Measurements from ENCODE around the gene EHBP1L1.
"Not testable (repeated sequence)": the region's sequence is repeated elsewhere in the genome, so short reads cannot be mapped to it uniquely, and the experiment has no call there.

The EHBP1L1 gene

DNA sequence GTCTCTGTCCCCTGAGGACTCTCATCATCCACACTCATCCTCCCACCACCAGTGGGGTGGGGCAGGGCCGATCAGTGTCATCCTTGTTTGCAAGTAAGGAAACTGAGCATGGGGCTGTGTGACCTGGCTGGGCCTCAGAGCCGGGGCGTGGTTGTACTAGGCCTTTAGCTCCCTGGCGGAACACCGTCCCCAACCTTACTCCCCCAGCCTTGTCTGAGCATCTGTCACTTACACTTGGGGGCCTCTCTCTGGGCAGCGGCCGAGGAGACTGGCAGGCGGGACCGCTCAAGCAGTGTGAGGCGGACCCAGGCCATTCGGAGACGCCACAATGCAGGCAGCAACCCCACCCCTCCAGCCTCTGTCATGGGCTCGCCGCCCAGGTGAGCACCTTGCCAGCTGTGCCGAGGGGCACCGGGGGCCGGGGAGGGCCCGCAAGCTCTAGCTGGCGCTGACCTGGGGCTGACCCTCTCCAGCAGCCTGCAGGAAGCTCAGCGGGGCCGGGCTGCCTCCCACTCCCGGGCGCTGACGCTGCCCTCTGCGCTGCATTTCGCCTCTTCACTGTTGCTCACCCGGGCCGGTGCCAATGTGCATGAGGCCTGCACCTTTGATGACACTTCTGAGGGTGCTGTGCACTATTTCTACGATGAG lies 43.6 kb downstream of the EHBP1L1 start:
- DNase-seq, result no peak

GRCh38 chr11:65620666-65621065 lies 44.8 kb downstream of the EHBP1L1 start:
- DNase-seq, result no peak

GRCh38 chr11:65621460-65621859 lies 45.6 kb downstream of the EHBP1L1 start:
- no peak for DNase-seq

- DNase-seq, result no peak
Observed at GRCh38 chr11:65622011-65622410, 46.2 kb downstream of the EHBP1L1 start.

DNA sequence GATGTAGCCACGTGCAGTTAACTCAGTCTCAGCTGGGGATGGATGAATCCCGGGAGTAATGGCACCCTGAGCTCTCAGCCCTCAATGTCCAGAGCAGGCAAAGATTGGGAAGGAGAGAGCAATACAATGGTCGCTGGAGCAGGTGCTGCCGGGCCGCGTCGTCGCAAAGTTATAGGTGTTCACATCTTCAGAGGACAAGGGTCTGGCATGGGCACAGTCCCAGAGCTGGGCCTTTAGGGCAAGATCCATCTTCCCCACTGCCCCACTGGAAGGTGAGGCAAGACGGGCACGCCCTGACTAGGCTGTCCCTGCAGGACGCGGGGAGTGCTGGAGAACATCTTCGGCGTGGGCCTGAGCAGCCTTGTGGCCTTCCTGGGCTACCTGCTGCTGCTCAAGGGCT lies 47.3 kb downstream of the EHBP1L1 start:
- DNase-seq, result no peak

- DNase-seq, result no peak
Observed at GRCh38 chr11:65623852-65624616, 48.2 kb downstream of the EHBP1L1 start.

DNA sequence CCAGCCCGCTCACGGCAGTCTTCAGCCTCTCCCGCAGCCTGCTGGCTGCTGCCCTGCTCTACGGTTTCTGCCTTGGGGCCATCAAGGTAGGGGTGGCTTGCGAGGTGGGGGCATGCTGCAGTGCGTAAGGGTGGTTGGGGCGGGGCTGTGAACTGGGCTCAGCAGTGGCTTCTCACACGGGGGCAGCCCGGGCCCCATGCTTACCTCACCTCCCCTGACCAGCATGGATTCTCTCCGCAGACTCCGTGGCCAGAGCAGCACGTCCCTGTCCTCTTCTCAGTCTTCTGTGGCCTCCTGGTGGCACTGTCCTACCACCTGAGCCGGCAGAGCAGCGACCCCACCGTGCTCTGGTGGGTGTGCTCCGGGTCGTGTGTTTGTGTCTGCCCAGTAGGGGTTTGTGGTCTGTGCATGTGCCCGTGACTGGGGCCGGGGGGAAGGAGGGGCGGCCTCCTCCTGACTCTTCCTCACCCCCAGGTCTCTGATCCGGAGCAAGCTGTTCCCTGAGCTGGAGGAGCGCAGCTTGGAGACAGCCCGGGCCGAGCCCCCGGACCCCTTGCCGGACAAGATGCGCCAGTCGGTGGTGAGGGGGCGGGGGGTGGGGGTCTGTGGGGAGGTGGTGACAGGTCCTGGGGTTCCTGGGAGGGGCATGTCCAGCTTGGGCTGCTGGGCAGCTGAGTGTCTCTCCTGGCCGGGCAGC lies 49.2 kb downstream of the EHBP1L1 start:
- no peak for DNase-seq

DNA sequence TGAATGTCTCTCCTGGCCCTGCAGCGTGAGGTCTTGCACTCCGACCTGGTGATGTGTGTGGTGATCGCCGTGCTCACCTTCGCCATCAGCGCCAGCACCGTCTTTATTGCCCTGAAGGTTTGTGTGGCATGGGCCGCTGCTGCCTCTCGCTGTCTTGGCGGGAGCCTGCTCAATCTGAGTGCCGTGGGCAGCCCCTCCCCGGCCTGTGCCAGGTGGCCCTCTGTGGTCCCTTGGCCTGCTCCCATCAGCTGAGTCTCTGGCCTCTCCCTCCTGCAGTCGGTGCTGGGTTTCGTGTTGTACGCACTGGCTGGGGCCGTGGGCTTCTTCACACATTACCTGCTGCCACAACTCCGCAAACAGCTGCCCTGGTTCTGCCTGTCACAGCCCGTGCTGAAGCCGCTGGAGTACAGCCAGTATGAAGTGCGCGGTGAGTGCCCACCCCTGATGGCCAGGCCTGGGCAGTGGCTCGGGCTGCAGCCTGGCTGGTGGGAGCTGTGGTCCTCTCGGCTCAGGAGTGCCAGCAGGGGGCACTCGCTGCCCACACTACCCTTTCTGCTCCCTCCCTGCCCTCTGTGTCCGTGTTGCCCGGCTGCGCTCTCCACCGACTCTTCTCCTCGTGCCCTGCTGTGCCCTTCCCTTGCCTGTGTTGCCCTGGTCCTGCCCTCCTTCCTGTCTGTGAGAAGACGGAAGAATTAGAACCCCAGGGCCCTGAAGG lies 49.9 kb downstream of the EHBP1L1 start:
- DNase-seq, result peak; percentile 72

- no peak for DNase-seq
Observed at GRCh38 chr11:65627202-65627601, 51.3 kb downstream of the EHBP1L1 start.

GRCh38 chr11:65629579-65629978 lies 53.7 kb downstream of the EHBP1L1 start:
- DNase-seq, result no peak

DNA sequence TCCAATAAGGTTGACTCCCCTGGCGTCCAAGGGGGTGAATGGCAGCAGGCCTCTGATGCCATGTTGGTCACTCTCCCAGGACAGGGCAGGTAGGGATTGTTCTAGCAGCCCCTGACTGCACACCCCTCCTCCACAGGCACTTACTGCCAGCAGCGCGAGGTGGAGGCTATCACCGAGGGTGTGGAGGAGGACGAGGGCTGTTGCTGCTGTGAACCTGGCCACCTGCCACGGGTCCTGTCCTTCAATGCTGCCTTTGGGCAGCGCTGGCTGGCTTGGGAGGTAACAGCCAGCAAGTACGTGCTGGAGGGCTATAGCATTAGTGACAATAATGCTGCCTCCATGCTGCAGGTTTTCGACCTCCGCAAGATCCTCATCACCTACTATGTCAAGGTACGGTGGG lies 54.4 kb downstream of the EHBP1L1 start:
- no peak for DNase-seq

- DNase-seq, result peak; percentile 39
Observed at GRCh38 chr11:65633390-65634108, 57.7 kb downstream of the EHBP1L1 start.

DNA sequence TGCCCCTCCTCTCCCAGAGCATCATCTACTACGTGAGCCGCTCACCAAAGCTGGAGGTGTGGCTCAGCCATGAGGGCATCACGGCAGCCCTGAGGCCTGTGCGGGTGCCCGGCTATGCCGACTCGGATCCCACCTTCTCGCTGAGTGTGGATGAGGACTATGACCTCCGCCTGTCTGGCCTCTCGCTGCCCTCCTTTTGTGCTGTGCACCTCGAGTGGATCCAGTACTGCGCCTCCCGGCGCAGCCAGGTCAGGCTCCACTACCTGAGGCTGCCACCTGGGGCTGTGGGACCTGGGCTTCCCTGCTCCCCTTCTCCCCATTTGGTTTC lies 58.2 kb downstream of the EHBP1L1 start:
- DNase-seq, result no peak

DNA sequence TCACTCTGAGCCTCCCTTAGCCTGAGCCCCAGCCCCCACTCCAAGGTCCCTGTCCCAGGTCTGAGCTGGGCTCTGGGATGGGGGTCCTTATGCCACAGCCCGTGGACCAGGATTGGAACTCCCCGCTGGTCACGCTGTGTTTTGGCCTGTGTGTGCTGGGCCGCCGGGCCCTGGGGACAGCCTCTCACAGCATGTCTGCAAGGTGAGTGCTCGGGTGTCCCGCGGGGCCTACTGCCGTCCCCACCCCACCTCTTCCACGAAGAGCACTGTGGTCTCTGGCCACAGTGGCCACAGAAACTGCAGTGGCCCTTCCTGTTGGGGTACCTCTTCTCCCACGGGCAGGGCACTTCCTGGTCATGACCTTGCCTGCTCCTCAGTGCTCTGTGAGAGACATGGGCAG lies 58.6 kb downstream of the EHBP1L1 start:
- no peak for DNase-seq

DNA sequence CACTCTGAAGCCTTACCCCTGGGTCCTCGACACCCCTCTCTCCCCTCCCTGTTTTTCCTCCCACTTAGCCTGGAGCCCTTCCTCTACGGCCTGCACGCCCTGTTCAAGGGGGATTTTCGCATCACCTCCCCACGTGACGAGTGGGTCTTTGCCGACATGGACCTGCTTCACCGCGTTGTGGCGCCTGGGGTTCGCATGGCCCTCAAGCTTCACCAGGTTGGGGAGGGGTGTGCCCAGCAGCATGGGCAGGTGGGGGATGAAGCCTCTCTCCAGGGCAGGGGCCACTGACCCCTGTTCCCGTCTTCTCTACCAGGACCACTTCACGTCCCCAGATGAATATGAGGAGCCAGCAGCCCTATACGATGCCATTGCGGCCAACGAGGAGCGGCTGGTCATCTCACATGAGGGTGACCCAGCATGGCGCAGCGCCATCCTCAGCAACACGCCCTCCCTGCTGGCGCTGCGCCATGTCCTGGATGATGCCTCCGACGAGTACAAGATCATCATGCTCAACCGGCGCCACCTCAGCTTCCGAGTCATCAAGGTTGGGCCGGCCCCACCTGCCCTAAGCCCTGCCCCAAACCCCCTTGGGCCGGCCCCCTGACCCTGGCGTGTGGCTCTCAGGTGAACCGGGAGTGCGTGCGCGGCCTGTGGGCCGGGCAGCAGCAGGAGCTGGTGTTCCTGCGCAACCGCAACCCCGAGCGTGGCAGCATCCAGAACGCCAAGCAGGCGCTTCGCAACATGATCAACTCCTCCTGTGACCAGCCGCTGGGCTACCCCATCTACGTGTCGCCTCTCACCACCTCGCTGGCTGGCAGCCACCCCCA lies 59.3 kb downstream of the EHBP1L1 start:
- no peak for DNase-seq

DNA sequence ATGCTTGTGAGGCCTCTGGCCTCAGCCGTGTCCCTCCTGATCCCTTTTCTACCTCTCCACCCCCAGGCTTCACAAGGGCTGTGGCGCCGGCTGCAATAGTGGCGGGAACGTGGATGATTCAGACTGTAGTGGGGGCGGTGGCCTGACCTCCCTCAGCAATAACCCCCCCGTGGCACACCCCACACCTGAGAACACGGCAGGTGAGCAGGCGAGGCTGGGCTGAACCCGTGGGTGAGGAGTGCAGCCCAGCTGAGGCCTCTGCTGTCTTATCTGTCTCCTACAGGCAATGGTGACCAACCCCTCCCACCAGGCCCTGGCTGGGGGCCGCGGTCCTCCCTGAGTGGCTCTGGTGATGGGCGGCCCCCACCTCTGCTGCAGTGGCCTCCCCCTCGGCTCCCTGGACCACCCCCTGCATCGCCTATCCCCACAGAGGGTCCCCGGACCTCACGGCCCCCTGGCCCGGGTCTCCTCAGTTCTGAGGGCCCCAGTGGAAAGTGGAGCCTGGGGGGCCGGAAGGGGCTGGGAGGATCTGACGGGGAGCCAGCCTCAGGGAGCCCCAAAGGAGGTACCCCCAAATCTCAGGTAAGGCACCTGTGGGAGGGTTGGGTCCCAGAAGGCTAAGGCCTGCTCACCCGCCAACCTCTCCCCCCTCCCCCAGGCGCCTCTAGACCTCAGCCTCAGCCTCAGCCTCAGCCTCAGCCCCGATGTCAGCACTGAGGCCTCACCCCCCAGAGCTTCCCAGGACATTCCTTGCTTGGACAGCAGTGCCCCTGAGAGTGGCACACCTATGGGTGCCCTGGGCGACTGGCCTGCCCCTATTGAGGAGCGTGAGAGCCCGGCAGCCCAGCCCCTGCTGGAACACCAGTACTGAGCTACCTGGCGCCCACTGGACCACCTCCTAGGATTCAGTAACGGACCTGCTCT lies 60.5 kb downstream of the EHBP1L1 start:
- no peak for DNase-seq

GRCh38 chr11:65637032-65637557 lies 61.2 kb downstream of the EHBP1L1 start:
- no peak for DNase-seq

DNA sequence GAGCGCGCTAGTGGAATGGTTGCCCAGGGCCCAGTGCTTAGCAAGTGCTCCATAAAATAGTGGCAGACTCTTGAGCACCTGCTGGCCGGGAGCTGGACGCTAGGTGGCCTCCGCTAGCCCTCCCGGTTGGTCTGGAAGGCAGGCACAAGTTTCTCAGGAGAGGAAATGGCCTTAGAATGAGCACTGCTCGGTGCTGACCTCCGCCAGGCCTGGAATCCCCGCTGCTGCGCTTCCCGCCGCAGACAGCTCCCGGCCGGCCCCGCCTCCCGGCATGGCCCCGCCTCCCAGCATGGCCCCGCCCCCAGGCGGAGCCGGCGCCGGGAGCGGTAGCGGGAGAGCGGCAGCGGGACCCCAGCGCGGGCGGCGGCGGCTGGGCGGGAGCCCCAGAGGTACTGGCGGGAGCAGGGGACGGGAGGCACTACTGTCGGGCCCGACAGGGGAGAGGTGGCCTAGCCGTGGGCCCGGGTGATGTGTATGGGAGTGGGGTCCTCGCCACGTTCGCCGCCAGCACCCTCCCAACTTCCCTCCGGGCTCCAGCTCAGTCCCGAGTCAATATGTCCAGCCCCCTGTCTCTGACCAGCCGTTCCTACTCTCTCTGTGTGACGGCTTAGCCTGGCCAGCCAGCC lies 62.1 kb downstream of the EHBP1L1 start, which contains the start of gene SIPA1:
TSS of gene SIPA1 (plus strand) at position 308 of the 626 bp plus-strand sequence. CDS start 2,821 bp downstream, outside the sequence.
- DNase-seq, result peak; percentile 73

DNA sequence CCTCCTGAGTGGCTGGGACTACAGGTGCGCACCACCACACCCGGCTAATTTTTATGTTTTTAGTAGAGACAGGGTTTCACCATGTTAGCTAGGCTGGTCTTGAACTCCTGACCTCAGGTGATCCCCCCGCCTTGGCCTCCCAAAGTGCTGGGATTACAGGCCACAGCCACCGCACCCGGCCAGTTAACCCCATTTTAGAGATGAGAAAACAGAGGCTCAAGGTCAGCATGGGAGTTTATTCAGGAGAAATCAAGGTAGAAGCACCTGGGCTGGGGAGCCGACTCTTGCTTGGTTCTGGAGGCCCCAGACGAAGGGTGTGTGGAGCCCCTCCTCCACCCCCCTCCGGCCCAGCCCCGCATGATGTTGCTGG lies 63.4 kb downstream of the EHBP1L1 start:
- DNase-seq, result not testable (repeated sequence)
